ENCODE measurements around the gene ANKRD65. TPM values are rescaled to one million over a fixed set of nuclear protein-coding genes. Genes with fewer than 3 reads are reported as not detected.

ANKRD65 gene
- total RNA-seq, 1 experiment from 2014 or later = not detected

DNA sequence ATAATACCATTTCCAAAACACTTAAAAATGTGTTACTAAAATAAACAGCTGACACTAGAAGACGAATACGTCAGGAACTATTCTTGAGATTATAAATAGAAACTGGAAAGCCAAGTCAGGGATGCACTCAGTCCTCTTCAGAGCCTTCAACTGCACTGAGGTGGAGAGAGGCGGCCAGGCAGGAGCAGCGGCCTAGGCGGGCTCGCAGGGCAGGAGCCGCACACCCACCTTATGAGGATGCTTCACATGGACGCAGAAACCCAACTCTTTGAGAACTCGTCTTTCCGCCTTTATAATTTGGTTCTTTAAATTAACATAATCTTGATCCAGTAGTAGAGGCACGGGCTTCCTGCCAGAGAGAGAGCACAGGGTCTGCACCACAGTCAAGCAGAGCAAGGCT lies 25.9 kb downstream of the ANKRD65 start:
- ChIA-PET CTCF (no interaction called here), POLR2A (ENCODE audit: low non-redundant PET) (interaction anchor here (0.7 kb wide), 1 partner anchor 144 kb away, joined by 3 read pairs; no protein-coding TSS in a partner anchor)
- DNase-seq (ENCODE audit: low spot score) = no peak
- Histone ChIP-seq H3K27me3 (replicated peaks; ENCODE audit: insufficient read depth, low read depth, low read length, poor library complexity) (no peaks in the 10 kb centered on the region), H3K27ac (ENCODE audit: low read depth, low read length, poor library complexity, severe bottlenecking) (no peak overlapping the region), H3K9me3 (ENCODE audit: low read depth, low read length, poor library complexity, severe bottlenecking) (no peaks in the 10 kb centered on the region), H3K4me1 (ENCODE audit: insufficient read depth, low read length, poor library complexity, severe bottlenecking) (peaks cover 11% of the 10 kb centered on the region), H3K36me3 (ENCODE audit: insufficient read depth, low read length, poor library complexity, severe bottlenecking) (peaks cover 72% of the 10 kb centered on the region), H3K4me3 (ENCODE audit: low read depth, low read length, poor library complexity, severe bottlenecking) (no peak overlapping the region)
- TF ChIP-seq, protein P1, sequence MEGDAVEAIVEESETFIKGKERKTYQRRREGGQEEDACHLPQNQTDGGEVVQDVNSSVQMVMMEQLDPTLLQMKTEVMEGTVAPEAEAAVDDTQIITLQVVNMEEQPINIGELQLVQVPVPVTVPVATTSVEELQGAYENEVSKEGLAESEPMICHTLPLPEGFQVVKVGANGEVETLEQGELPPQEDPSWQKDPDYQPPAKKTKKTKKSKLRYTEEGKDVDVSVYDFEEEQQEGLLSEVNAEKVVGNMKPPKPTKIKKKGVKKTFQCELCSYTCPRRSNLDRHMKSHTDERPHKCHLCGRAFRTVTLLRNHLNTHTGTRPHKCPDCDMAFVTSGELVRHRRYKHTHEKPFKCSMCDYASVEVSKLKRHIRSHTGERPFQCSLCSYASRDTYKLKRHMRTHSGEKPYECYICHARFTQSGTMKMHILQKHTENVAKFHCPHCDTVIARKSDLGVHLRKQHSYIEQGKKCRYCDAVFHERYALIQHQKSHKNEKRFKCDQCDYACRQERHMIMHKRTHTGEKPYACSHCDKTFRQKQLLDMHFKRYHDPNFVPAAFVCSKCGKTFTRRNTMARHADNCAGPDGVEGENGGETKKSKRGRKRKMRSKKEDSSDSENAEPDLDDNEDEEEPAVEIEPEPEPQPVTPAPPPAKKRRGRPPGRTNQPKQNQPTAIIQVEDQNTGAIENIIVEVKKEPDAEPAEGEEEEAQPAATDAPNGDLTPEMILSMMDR (conservative IDR thresholded peaks at IDR 0.05; ENCODE audit: low read depth, low read length) = no peak
- no peak for TF ChIP-seq EZH2 (IDR thresholded peaks at IDR 0.05; ENCODE audit: borderline replicate concordance, low read depth, low read length, poor library complexity, severe bottlenecking)
- intact Hi-C loops (cut with micrococcal nuclease; ENCODE audit: unreplicated experiment) = no loop called here
- BruUV-seq (replicated peaks) = no TSS peak

DNA sequence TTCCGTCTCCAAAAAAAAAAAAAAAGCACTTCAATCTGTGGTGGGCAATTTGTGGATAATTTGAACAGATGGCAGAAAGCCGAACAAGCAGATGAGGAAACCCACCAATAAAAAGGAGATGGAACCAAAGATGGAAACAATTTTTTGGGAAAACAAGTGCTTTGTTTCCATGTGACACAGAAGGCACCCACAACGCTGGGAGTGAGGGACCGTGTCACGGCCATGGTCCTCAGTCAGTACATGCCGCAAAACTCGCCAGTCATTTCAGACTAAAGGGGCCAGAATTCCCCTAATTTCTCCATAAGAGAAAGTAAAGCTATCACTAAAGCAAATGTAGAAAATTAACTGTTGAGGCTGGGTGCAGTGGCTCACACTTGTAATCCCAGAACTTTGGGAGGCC lies 27.0 kb downstream of the ANKRD65 start:
- no peak for DNase-seq (ENCODE audit: low spot score)
- intact Hi-C loops (cut with micrococcal nuclease; ENCODE audit: unreplicated experiment) = no loop called here
- TF ChIP-seq EZH2 (IDR thresholded peaks at IDR 0.05; ENCODE audit: borderline replicate concordance, low read depth, low read length, poor library complexity, severe bottlenecking) = no peak
- TF ChIP-seq, protein P1 (conservative IDR thresholded peaks at IDR 0.05; ENCODE audit: low read depth, low read length) = no peak
- H3K4me1 ChIP-seq (ENCODE audit: insufficient read depth, low read length, poor library complexity, severe bottlenecking) = peaks cover 11% of the 10 kb centered on the region
- H3K4me3 ChIP-seq (ENCODE audit: low read depth, low read length, poor library complexity, severe bottlenecking) = no peak overlapping the region
- no peaks in the 10 kb centered on the region for H3K27me3 ChIP-seq (replicated peaks; ENCODE audit: insufficient read depth, low read depth, low read length, poor library complexity)
- no peaks in the 10 kb centered on the region for H3K9me3 ChIP-seq (ENCODE audit: low read depth, low read length, poor library complexity, severe bottlenecking)
- peaks cover 83% of the 10 kb centered on the region for H3K36me3 ChIP-seq (ENCODE audit: insufficient read depth, low read length, poor library complexity, severe bottlenecking)
- POLR2A ChIA-PET (ENCODE audit: low non-redundant PET) = no interaction called here
- CTCF ChIA-PET = no interaction called here
- no TSS peak for BruUV-seq (replicated peaks)
- no peak overlapping the region for H3K27ac ChIP-seq (ENCODE audit: low read depth, low read length, poor library complexity, severe bottlenecking)

DNA sequence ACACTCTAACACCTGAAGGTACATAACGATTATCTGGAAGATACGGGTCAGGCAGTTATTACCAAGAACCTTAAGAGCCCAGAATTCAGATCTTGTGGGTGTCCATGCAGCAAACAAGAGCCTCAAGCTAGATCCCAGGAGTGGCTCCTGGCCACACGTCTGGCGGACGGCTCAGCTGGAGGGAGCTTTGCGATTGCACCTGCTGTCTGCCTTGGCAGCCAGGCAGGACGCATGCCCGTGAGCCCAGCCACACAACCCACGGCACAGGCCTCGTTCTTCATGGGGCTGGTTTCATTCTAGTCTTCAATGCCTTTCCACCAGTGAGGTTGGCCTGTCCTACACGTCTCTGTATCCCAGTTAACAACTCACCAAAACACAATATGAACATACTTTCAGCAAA lies 27.6 kb downstream of the ANKRD65 start:
- Histone ChIP-seq H3K27me3 (replicated peaks; ENCODE audit: insufficient read depth, low read depth, low read length, poor library complexity) (no peaks in the 10 kb centered on the region), H3K27ac (ENCODE audit: low read depth, low read length, poor library complexity, severe bottlenecking) (no peak overlapping the region), H3K4me1 (ENCODE audit: insufficient read depth, low read length, poor library complexity, severe bottlenecking) (peaks cover 11% of the 10 kb centered on the region), H3K4me3 (ENCODE audit: low read depth, low read length, poor library complexity, severe bottlenecking) (no peak overlapping the region), H3K9me3 (ENCODE audit: low read depth, low read length, poor library complexity, severe bottlenecking) (no peaks in the 10 kb centered on the region), H3K36me3 (ENCODE audit: insufficient read depth, low read length, poor library complexity, severe bottlenecking) (peaks cover 90% of the 10 kb centered on the region)
- TF ChIP-seq, protein P1 (conservative IDR thresholded peaks at IDR 0.05; ENCODE audit: low read depth, low read length) = no peak
- no peak for TF ChIP-seq EZH2 (IDR thresholded peaks at IDR 0.05; ENCODE audit: borderline replicate concordance, low read depth, low read length, poor library complexity, severe bottlenecking)
- DNase-seq (ENCODE audit: low spot score) = no peak
- ChIA-PET POLR2A (ENCODE audit: low non-redundant PET) (no interaction called here), CTCF (no interaction called here)
- no TSS peak for BruUV-seq (replicated peaks)
- intact Hi-C loops (cut with micrococcal nuclease; ENCODE audit: unreplicated experiment) = no loop called here
